GM18519 (cell line): ENCODE results near the gene KIRREL3.
"Not testable (repeated sequence)": the region's sequence is repeated elsewhere in the genome, so short reads cannot be mapped to it uniquely, and the experiment has no call there.

Source experiments
- ATAC-seq: cut with Tn5 transposase; IDR thresholded peaks from one replicate; pipeline ENCODE4 v1.9.1; 2021; ENCODE audit warnings: mild to moderate bottlenecking, moderate library complexity; ENCODE audit not compliant: unreplicated experiment, low FRiP score

The KIRREL3 gene

GRCh38 chr11:126384449-126385070, 616.0 kb downstream of the KIRREL3 start:
- no peak for ATAC-seq

- ATAC-seq, result no peak
Measured at GRCh38 chr11:126383339-126384335, 616.9 kb downstream of the KIRREL3 start.

- not testable (repeated sequence) for ATAC-seq
Measured at GRCh38 chr11:126382641-126383040, 617.9 kb downstream of the KIRREL3 start.

- not testable (repeated sequence) for ATAC-seq
Measured at GRCh38 chr11:126381960-126382359, 618.6 kb downstream of the KIRREL3 start.

- no peak for ATAC-seq
Measured at GRCh38 chr11:126380909-126381308, 619.7 kb downstream of the KIRREL3 start.

- no peak for ATAC-seq
Measured at GRCh38 chr11:126378763-126379162, 621.8 kb downstream of the KIRREL3 start.

- ATAC-seq, result no peak
Measured at GRCh38 chr11:126375726-126376125, 624.8 kb downstream of the KIRREL3 start.

- ATAC-seq, result not testable (repeated sequence)
Measured at GRCh38 chr11:126374562-126375300, 625.8 kb downstream of the KIRREL3 start.

GRCh38 chr11:126373389-126374066, 627.0 kb downstream of the KIRREL3 start:
- ATAC-seq, result not testable (repeated sequence)
